Upper lobe of left lung (tissue), 4 donors: ENCODE measurements around the gene CNTNAP5.

Source experiments
- CTCF ChIP-seq, 6 experiments: fragments of 450-650 bp in 4 of 6; fragments of 200-600 bp in 2 of 6; sonication (generic) in 2 of 6; IDR thresholded peaks; one replicate each; pipeline ENCODE4 v1.5.1; 2016 to 2019; ENCODE audit warnings: antibody characterized with exemption in 6 of 6
- EP300 ChIP-seq, 4 donors: sonication (generic); formaldehyde crosslinking; IDR thresholded peaks; one replicate each; pipeline ENCODE4 v1.5.1; 2017; ENCODE audit warnings: antibody characterized with exemption in 4 of 4, control low read depth in 2 of 4
- POLR2A ChIP-seq, 4 donors: fragments of 450-650 bp; IDR thresholded peaks; one replicate each; pipeline ENCODE4 v1.5.1; 2016 to 2017; ENCODE audit warnings: antibody characterized with exemption in 4 of 4, mild to moderate bottlenecking in 2 of 4
- POLR2AphosphoS5 ChIP-seq, 2 donors: sonication (generic); formaldehyde crosslinking; IDR thresholded peaks; one replicate each; pipeline ENCODE4 v1.5.1; 2017; ENCODE audit warnings: antibody characterized with exemption in 2 of 2

- TF ChIP-seq CTCF (IDR thresholded peaks at IDR 0.05) = no peak
- no peak for TF ChIP-seq POLR2AphosphoS5 (IDR thresholded peaks at IDR 0.05)
- TF ChIP-seq POLR2A (IDR thresholded peaks at IDR 0.05) = no peak
- TF ChIP-seq EP300 (IDR thresholded peaks at IDR 0.05) = no peak
These were observed 303.3 kb downstream of the CNTNAP5 start for GRCh38 chr2:124328397-124328796.
